Uterus (tissue), 4 donors: ENCODE data around the gene ADI1. TPM values are rescaled to one million over a fixed set of nuclear protein-coding genes. Genes with fewer than 3 reads are reported as not detected.
A peak's percentile ranks its signal among the peaks of the same experiment; 100 is the strongest.
"Not testable (repeated sequence)": the region's sequence is repeated elsewhere in the genome, so short reads cannot be mapped to it uniquely, and the experiment has no call there.

Source experiments
- DNase-seq, 2 donors: peaks; one replicate each; pipeline ENCODE4 v3.0.0-alpha.2; 2019 to 2020
- H3K27ac ChIP-seq, 2 donors: fragments of 200-600 bp; sonication (generic); 1 replicate in 1 of 2; 2 replicates in 1 of 2; pipeline ENCODE4 v1.5.1; 2016 to 2018
- H3K27me3 ChIP-seq, 2 donors: fragments of 200-600 bp; sonication (generic); one replicate each; pipeline ENCODE4 v1.5.1; 2018 to 2019; ENCODE audit warnings: control low read depth in 1 of 2
- H3K36me3 ChIP-seq, 2 donors: fragments of 200-600 bp; sonication (generic); one replicate each; pipeline ENCODE4 v1.5.1; 2019; ENCODE audit warnings: control low read depth in 1 of 2
- H3K4me1 ChIP-seq, 2 donors: fragments of 200-600 bp; sonication (generic); one replicate each; pipeline ENCODE4 v1.5.1; 2018 to 2019; ENCODE audit warnings: control low read depth in 1 of 2
- H3K4me3 ChIP-seq, 2 donors: fragments of 200-600 bp; sonication (generic); 1 replicate in 1 of 2; 2 replicates in 1 of 2; pipeline ENCODE4 v1.5.1; 2018 to 2019; ENCODE audit warnings: mild to moderate bottlenecking in 1 of 2
- H3K9me3 ChIP-seq, 2 donors: fragments of 200-600 bp; sonication (generic); one replicate each; pipeline ENCODE4 v1.5.1; 2019; ENCODE audit warnings: control low read depth in 1 of 2
- CTCF ChIP-seq, 4 experiments: fragments of 200-600 bp in 2 of 4; fragments of 450-650 bp in 2 of 4; sonication (generic) in 2 of 4; IDR thresholded peaks; one replicate each; pipeline ENCODE4 v1.5.1; 2016 to 2019; ENCODE audit warnings: antibody characterized with exemption in 4 of 4, mild to moderate bottlenecking in 2 of 4, moderate library complexity in 1 of 4
- POLR2A ChIP-seq, 2 donors: fragments of 450-650 bp; IDR thresholded peaks; one replicate each; pipeline ENCODE4 v1.6.1; 2016; ENCODE audit warnings: antibody characterized with exemption in 2 of 2, mild to moderate bottlenecking in 1 of 2, moderate library complexity in 1 of 2
- intact Hi-C: fragments of 100-400 bp; cut with DNase I; formaldehyde crosslinking; loops from one replicate; pipeline ENCODE4 v1.15.1; 2023; ENCODE audit warnings: low total_unique reads
- total RNA-seq, 4 donors: library from RNA; depleted of rRNA in 3 of 4; stranded (reverse); fragments of >200 nt in 3 of 4; gene quantifications; one replicate each; pipeline versions ENCODE4 v1.1.0 to v1.2.4, GENCODE V29; 2014 to 2023
- donor health status: DM: yes; HTN: yes; CAD: no.

Gene ADI1
- total RNA-seq, 4 donors from 2014 or later = 31.5 to 65.0 (median 37.9) TPM

- TF ChIP-seq CTCF (IDR thresholded peaks at IDR 0.05) = no peak
- peak; percentile 44 to 56 for TF ChIP-seq POLR2A (IDR thresholded peaks at IDR 0.05)
- DNase-seq = peak; percentile 82 to 86
- no peaks in the 10 kb centered on the region for H3K36me3 ChIP-seq
- peak overlapping the region; percentile 14 to 15 for H3K4me3 ChIP-seq
- no peaks in the 10 kb centered on the region for H3K27me3 ChIP-seq
- intact Hi-C loops = no loop called here
- no peaks in the 10 kb centered on the region for H3K4me1 ChIP-seq
- no peaks in the 10 kb centered on the region for H3K9me3 ChIP-seq
- peak overlapping the region; percentile 53 to 82 for H3K27ac ChIP-seq
Measured at GRCh38 chr2:3493615-3494007, 25.7 kb downstream of the ADI1 start.

GRCh38 chr2:3492951-3493614 lies 26.2 kb downstream of the ADI1 start:
- TF ChIP-seq POLR2A (IDR thresholded peaks at IDR 0.05) = no peak
- Histone ChIP-seq H3K27me3 (no peaks in the 10 kb centered on the region), H3K9me3 (no peaks in the 10 kb centered on the region), H3K4me3 (peak overlapping the region in 1 of 2 donors; percentile 5), H3K27ac (peak overlapping the region; percentile 53 to 82), H3K36me3 (no peaks in the 10 kb centered on the region), H3K4me1 (no peaks in the 10 kb centered on the region)
- peak; percentile 84 to 88 for DNase-seq
- intact Hi-C loops = no loop called here

- H3K4me1 ChIP-seq, DNase-seq, H3K27me3 ChIP-seq, H3K9me3 ChIP-seq, H3K4me3 ChIP-seq, H3K36me3 ChIP-seq, intact Hi-C loops: not testable (repeated sequence)
- peak overlapping the region; percentile 53 to 82 for H3K27ac ChIP-seq
Measured at GRCh38 chr2:3492475-3492787, 26.9 kb downstream of the ADI1 start.

- no peaks in the 10 kb centered on the region for H3K36me3 ChIP-seq
- H3K27me3 ChIP-seq = no peaks in the 10 kb centered on the region
- no peaks in the 10 kb centered on the region for H3K9me3 ChIP-seq
- H3K4me3 ChIP-seq = no peak overlapping the region
- intact Hi-C loops = no loop called here
- peak overlapping the region; percentile 53 to 82 for H3K27ac ChIP-seq
- TF ChIP-seq POLR2A (IDR thresholded peaks at IDR 0.05) = no peak
- TF ChIP-seq CTCF (IDR thresholded peaks at IDR 0.05) = no peak
- peak in 1 of 2 donors; percentile 17 for DNase-seq
- no peaks in the 10 kb centered on the region for H3K4me1 ChIP-seq
Measured at GRCh38 chr2:3491716-3492474, 27.4 kb downstream of the ADI1 start.

- Histone ChIP-seq H3K27ac (no peak overlapping the region), H3K27me3 (no peaks in the 10 kb centered on the region), H3K4me1 (no peaks in the 10 kb centered on the region), H3K4me3 (no peak overlapping the region), H3K9me3 (no peaks in the 10 kb centered on the region), H3K36me3 (no peaks in the 10 kb centered on the region)
- no peak for TF ChIP-seq CTCF (IDR thresholded peaks at IDR 0.05)
- no peak for TF ChIP-seq POLR2A (IDR thresholded peaks at IDR 0.05)
- intact Hi-C loops = no loop called here
- no peak for DNase-seq
Measured at GRCh38 chr2:3491306-3491705, 28.0 kb downstream of the ADI1 start.
